OCI-LY1 (cell line): ENCODE measurements around the gene KCNMA1.

Experiments
- H2AFZ ChIP-seq: fragments of 200-600 bp; sonication (generic), shearing (Covaris generic); 2 replicates; pipeline ENCODE4 v1.6.0; 2014; ENCODE audit warnings: antibody characterized with exemption, mild to moderate bottlenecking, low read length
- H3F3A ChIP-seq: fragments of 200-600 bp; sonication (generic), shearing (Covaris generic); 2 replicates; pipeline ENCODE4 v1.6.0; 2014; ENCODE audit warnings: mild to moderate bottlenecking, antibody characterized with exemption, low read length, moderate library complexity; ENCODE audit not compliant: insufficient read depth
- H3K27ac ChIP-seq: fragments of 200-600 bp; sonication (generic); 2 replicates; pipeline ENCODE4 v1.5.1; 2014; ENCODE audit warnings: low read length, mixed run types, mild to moderate bottlenecking, low read depth; ENCODE audit not compliant: poor library complexity, severe bottlenecking
- H3K27me3 ChIP-seq: fragments of 200-600 bp; sonication (generic); 2 replicates; pipeline ENCODE4 v1.6.0; 2014; ENCODE audit warnings: antibody characterized with exemption, mild to moderate bottlenecking, low read length, moderate library complexity; ENCODE audit not compliant: insufficient read depth
- H3K36me3 ChIP-seq: fragments of 200-600 bp; sonication (generic); 2 replicates; pipeline ENCODE4 v1.6.1; 2014; ENCODE audit warnings: mild to moderate bottlenecking, antibody characterized with exemption, low read length, moderate library complexity, mixed read lengths; ENCODE audit not compliant: insufficient read depth
- H3K4me1 ChIP-seq: fragments of 200-600 bp; sonication (generic); 2 replicates; pipeline ENCODE4 v1.5.1; 2014; ENCODE audit warnings: mild to moderate bottlenecking, low read length, moderate library complexity; ENCODE audit not compliant: insufficient read depth, severe bottlenecking
- H3K4me2 ChIP-seq: fragments of 200-600 bp; sonication (generic), shearing (Covaris generic); 2 replicates; pipeline ENCODE4 v1.6.1; 2014; ENCODE audit warnings: low read length
- H3K4me3 ChIP-seq: fragments of 200-600 bp; sonication (generic); 2 replicates; pipeline ENCODE4 v1.5.1; 2014; ENCODE audit warnings: low read length, low read depth, mild to moderate bottlenecking, mixed read lengths; ENCODE audit not compliant: poor library complexity, severe bottlenecking
- H3K79me2 ChIP-seq: fragments of 200-600 bp; shearing (Covaris generic); 2 replicates; pipeline ENCODE4 v1.6.1; 2016; ENCODE audit warnings: mixed run types, low read length, mixed read lengths; ENCODE audit not compliant: insufficient read depth
- H3K9ac ChIP-seq: fragments of 200-600 bp; sonication (generic), shearing (Covaris generic); 2 replicates; pipeline ENCODE4 v1.6.1; 2014; ENCODE audit warnings: mild to moderate bottlenecking, low read length, mixed read lengths
- H3K9me2 ChIP-seq: fragments of 200-600 bp; sonication (generic), shearing (Covaris generic); 2 replicates; pipeline ENCODE4 v1.6.1; 2014; ENCODE audit warnings: low read depth, mild to moderate bottlenecking, low read length, mixed read lengths
- H3K9me3 ChIP-seq: fragments of 200-600 bp; shearing (Covaris generic); 2 replicates; pipeline ENCODE4 v1.6.1; 2014; ENCODE audit warnings: low read length, mixed read lengths
- H4K20me1 ChIP-seq: fragments of 200-600 bp; sonication (generic), shearing (Covaris generic); 2 replicates; pipeline ENCODE4 v1.6.0; 2016; ENCODE audit warnings: mild to moderate bottlenecking, low read length; ENCODE audit not compliant: insufficient read depth
- EZH2 ChIP-seq: fragments of 200-600 bp; sonication (generic), shearing (Covaris generic); IDR thresholded peaks from 2 replicates; pipeline ENCODE4 v1.8.0; 2017; ENCODE audit warnings: borderline replicate concordance, mixed run types, mild to moderate bottlenecking, antibody characterized with exemption, low read length, moderate library complexity, mixed read lengths
- TF ChIP-seq, protein P1 (sequence below): fragments of 200-600 bp; sonication (generic), shearing (Covaris generic); IDR thresholded peaks from 2 replicates; pipeline ENCODE4 v1.5.1; 2017; ENCODE audit warnings: mild to moderate bottlenecking, antibody characterized with exemption, low read length, moderate library complexity, mixed read lengths

The KCNMA1 gene

DNA sequence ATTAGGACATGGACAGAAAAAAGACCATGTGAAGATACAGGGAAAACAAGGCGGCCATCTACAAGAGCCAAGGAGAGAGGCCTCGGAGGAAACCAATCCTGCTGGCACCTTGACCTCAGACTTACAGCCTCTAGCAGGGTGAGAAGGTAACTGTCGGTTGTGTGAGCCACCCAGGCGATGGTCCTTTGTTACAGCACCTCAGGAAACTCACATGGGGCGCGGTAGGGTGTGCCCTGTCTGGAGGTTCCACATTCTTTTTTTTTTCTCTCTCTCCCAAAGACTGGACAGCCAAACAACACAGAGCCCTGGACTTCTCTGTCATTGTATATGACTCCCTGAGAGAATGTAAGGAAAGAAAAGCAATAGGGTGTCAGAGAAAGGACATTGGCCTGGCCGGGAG, 163.2 kb downstream of the KCNMA1 start:
- Histone ChIP-seq H3K27ac (no peak overlapping the region), H3K27me3 (no peaks in the 10 kb centered on the region), H3K9ac (no peak overlapping the region), H3K9me2 (no peaks in the 10 kb centered on the region), H4K20me1 (no peaks in the 10 kb centered on the region), H3K36me3 (no peaks in the 10 kb centered on the region), H3K9me3 (no peaks in the 10 kb centered on the region), H2AFZ (no peak overlapping the region), H3K4me1 (no peaks in the 10 kb centered on the region), H3F3A (no peaks in the 10 kb centered on the region), H3K4me3 (no peak overlapping the region), H3K4me2 (no peak overlapping the region), H3K79me2 (no peaks in the 10 kb centered on the region)
- TF ChIP-seq EZH2, result no peak
- TF ChIP-seq, protein P1, sequence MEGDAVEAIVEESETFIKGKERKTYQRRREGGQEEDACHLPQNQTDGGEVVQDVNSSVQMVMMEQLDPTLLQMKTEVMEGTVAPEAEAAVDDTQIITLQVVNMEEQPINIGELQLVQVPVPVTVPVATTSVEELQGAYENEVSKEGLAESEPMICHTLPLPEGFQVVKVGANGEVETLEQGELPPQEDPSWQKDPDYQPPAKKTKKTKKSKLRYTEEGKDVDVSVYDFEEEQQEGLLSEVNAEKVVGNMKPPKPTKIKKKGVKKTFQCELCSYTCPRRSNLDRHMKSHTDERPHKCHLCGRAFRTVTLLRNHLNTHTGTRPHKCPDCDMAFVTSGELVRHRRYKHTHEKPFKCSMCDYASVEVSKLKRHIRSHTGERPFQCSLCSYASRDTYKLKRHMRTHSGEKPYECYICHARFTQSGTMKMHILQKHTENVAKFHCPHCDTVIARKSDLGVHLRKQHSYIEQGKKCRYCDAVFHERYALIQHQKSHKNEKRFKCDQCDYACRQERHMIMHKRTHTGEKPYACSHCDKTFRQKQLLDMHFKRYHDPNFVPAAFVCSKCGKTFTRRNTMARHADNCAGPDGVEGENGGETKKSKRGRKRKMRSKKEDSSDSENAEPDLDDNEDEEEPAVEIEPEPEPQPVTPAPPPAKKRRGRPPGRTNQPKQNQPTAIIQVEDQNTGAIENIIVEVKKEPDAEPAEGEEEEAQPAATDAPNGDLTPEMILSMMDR, result no peak

DNA sequence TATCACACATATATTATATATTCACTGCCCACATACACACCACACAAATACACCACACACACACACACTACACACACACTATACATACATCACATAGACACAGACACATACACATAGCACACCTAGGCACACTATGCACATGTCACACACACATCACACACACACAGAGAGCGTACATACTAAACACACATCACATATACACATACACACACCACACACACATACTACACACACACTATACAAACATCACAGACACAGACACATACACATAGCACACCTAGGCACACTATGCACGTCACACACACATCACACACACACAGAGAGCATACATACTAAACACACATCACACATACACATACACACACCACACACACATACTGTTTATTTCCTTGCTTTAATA, 165.5 kb downstream of the KCNMA1 start:
- H3K4me1 ChIP-seq, result no peaks in the 10 kb centered on the region
- no peak overlapping the region for H2AFZ ChIP-seq
- H3K79me2 ChIP-seq, result no peaks in the 10 kb centered on the region
- no peak overlapping the region for H3K27ac ChIP-seq
- no peaks in the 10 kb centered on the region for H3K27me3 ChIP-seq
- H3K9ac ChIP-seq, result no peak overlapping the region
- H3K4me2 ChIP-seq, result no peak overlapping the region
- no peaks in the 10 kb centered on the region for H4K20me1 ChIP-seq
- H3K9me2 ChIP-seq, result no peaks in the 10 kb centered on the region
- H3K36me3 ChIP-seq, result no peaks in the 10 kb centered on the region
- no peak overlapping the region for H3K4me3 ChIP-seq
- TF ChIP-seq, protein P1, result no peak
- TF ChIP-seq EZH2, result no peak
- H3F3A ChIP-seq, result no peaks in the 10 kb centered on the region
- H3K9me3 ChIP-seq, result no peaks in the 10 kb centered on the region

DNA sequence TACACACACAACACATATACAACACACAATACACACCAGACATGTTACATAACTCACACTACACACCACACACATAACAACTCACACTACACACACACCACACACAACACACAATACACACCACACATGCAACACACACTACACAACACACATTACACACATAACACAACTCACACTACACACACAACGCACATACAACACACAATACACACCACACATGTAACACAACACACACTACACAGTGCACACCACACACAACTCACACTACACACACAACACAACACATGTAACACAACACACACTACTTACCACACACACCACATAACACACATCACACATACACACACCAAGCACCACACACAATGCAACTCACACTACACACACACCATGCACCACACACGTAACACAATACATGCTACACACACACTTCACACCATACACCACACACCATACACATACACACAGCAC, 166.5 kb downstream of the KCNMA1 start:
- no peaks in the 10 kb centered on the region for H4K20me1 ChIP-seq
- H3K9me3 ChIP-seq, result no peaks in the 10 kb centered on the region
- no peak overlapping the region for H3K27ac ChIP-seq
- H2AFZ ChIP-seq, result no peak overlapping the region
- H3K4me2 ChIP-seq, result no peak overlapping the region
- no peak overlapping the region for H3K4me3 ChIP-seq
- H3K79me2 ChIP-seq, result no peaks in the 10 kb centered on the region
- no peaks in the 10 kb centered on the region for H3K4me1 ChIP-seq
- H3K36me3 ChIP-seq, result no peaks in the 10 kb centered on the region
- H3K27me3 ChIP-seq, result no peaks in the 10 kb centered on the region
- TF ChIP-seq, protein P1, result no peak
- no peak for TF ChIP-seq EZH2
- no peak overlapping the region for H3K9ac ChIP-seq
- no peaks in the 10 kb centered on the region for H3F3A ChIP-seq
- H3K9me2 ChIP-seq, result no peaks in the 10 kb centered on the region
